Fibroblast of the aortic adventitia (primary cell): ENCODE measurements around the gene RASSF5. TPM values are rescaled to one million over a fixed set of nuclear protein-coding genes. Genes with fewer than 3 reads are reported as not detected.
"Not testable (repeated sequence)": the region's sequence is repeated elsewhere in the genome, so short reads cannot be mapped to it uniquely, and the experiment has no call there.

Experiments used
- DNase-seq: peaks from one replicate; pipeline ENCODE4 v3.0.0-alpha.2; 2010; ENCODE audit warnings: low read depth
- H3K4me3 ChIP-seq: 2 replicates; pipeline ENCODE4 v1.5.1; 2011; ENCODE audit warnings: low read depth, mild to moderate bottlenecking, control low read depth, low read length, moderate library complexity
- CTCF ChIP-seq: IDR thresholded peaks from 2 replicates; pipeline ENCODE4 v1.5.1; 2011; ENCODE audit warnings: mild to moderate bottlenecking, low read length, control low read depth, inconsistent platforms; ENCODE audit not compliant: insufficient read depth
- total RNA-seq: library from RNA; depleted of rRNA; stranded (reverse); fragments of >200 nt; gene quantifications from 2 replicates; pipeline ENCODE4 v1.2.3, GENCODE V29; 2012; ENCODE audit warnings: low replicate concordance

Gene RASSF5
- total RNA-seq, 1 donor: 4.1 TPM

- DNase-seq: peak; percentile 29
- H3K4me3 ChIP-seq: no peak overlapping the region
- TF ChIP-seq CTCF: no peak
Measured at GRCh38 chr1:206579747-206580437, 72.6 kb downstream of the RASSF5 start.

GRCh38 chr1:206580438-206581113 is 73.2 kb downstream of the RASSF5 start:
- DNase-seq: no peak
- H3K4me3 ChIP-seq: no peak overlapping the region
- no peak for TF ChIP-seq CTCF

GRCh38 chr1:206581114-206581497 is 73.8 kb downstream of the RASSF5 start:
- H3K4me3 ChIP-seq, DNase-seq: not testable (repeated sequence)

- no peak for TF ChIP-seq CTCF
- DNase-seq: no peak
- no peak overlapping the region for H3K4me3 ChIP-seq
Measured at GRCh38 chr1:206581571-206581981, 74.2 kb downstream of the RASSF5 start.

- TF ChIP-seq CTCF: no peak
- no peak for DNase-seq
- H3K4me3 ChIP-seq: no peak overlapping the region
Measured at GRCh38 chr1:206582537-206582936, 75.2 kb downstream of the RASSF5 start.

GRCh38 chr1:206582971-206583706 is 75.8 kb downstream of the RASSF5 start:
- H3K4me3 ChIP-seq: no peak overlapping the region
- no peak for DNase-seq
- TF ChIP-seq CTCF: no peak
